ENCODE measurements around the gene RBP3. TPM values are rescaled to one million over a fixed set of nuclear protein-coding genes. Genes with fewer than 3 reads are reported as not detected.
A peak's percentile ranks its signal among the peaks of the same experiment; 100 is the strongest.

RBP3 gene
- total and polyA plus RNA-seq, 2 experiments from 2014 or later: 0.53 to 1.3 TPM

- no peaks in the 10 kb centered on the region for H3K9me2 ChIP-seq (replicated peaks; ENCODE audit: insufficient read depth)
- H3K9me3 ChIP-seq (ENCODE audit: low read depth): no peaks in the 10 kb centered on the region
- TF ChIP-seq EZH2phosphoT487 (IDR thresholded peaks at IDR 0.05; ENCODE audit: low read depth, severe bottlenecking, unreplicated experiment) (no peak), EZH2 (IDR thresholded peaks at IDR 0.05; ENCODE audit: borderline replicate concordance) (no peak)
- TF ChIP-seq, protein P1, sequence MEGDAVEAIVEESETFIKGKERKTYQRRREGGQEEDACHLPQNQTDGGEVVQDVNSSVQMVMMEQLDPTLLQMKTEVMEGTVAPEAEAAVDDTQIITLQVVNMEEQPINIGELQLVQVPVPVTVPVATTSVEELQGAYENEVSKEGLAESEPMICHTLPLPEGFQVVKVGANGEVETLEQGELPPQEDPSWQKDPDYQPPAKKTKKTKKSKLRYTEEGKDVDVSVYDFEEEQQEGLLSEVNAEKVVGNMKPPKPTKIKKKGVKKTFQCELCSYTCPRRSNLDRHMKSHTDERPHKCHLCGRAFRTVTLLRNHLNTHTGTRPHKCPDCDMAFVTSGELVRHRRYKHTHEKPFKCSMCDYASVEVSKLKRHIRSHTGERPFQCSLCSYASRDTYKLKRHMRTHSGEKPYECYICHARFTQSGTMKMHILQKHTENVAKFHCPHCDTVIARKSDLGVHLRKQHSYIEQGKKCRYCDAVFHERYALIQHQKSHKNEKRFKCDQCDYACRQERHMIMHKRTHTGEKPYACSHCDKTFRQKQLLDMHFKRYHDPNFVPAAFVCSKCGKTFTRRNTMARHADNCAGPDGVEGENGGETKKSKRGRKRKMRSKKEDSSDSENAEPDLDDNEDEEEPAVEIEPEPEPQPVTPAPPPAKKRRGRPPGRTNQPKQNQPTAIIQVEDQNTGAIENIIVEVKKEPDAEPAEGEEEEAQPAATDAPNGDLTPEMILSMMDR (IDR thresholded peaks at IDR 0.05; ENCODE audit: poor library complexity): peak; percentile 86
- 72% methylated on average over 5 of the region's 5 CpGs for whole genome bisulfite sequencing (ENCODE audit: low lambda C conversion rate, missing lambda C conversion rate)
- H2AFZ ChIP-seq: no peak overlapping the region
- no peak overlapping the region for H3K27ac ChIP-seq
- no peak overlapping the region for H3K4me2 ChIP-seq
- peak; percentile 71 for DNase-seq (ENCODE audit: low spot score)
- H4K20me1 ChIP-seq (ENCODE audit: insufficient read depth, poor library complexity, severe bottlenecking): no peaks in the 10 kb centered on the region
- H3K4me1 ChIP-seq (ENCODE audit: insufficient read depth): peaks cover 6% of the 10 kb centered on the region
- H3K27me3 ChIP-seq: no peaks in the 10 kb centered on the region
- no peak overlapping the region for H3K4me3 ChIP-seq
- H3K79me2 ChIP-seq: no peaks in the 10 kb centered on the region
- no peaks in the 10 kb centered on the region for H3K36me3 ChIP-seq (replicated peaks; ENCODE audit: insufficient read depth, low read depth)
Measured at GRCh38 chr10:47340608-47341170, 7.5 kb upstream of the RBP3 start.

DNA sequence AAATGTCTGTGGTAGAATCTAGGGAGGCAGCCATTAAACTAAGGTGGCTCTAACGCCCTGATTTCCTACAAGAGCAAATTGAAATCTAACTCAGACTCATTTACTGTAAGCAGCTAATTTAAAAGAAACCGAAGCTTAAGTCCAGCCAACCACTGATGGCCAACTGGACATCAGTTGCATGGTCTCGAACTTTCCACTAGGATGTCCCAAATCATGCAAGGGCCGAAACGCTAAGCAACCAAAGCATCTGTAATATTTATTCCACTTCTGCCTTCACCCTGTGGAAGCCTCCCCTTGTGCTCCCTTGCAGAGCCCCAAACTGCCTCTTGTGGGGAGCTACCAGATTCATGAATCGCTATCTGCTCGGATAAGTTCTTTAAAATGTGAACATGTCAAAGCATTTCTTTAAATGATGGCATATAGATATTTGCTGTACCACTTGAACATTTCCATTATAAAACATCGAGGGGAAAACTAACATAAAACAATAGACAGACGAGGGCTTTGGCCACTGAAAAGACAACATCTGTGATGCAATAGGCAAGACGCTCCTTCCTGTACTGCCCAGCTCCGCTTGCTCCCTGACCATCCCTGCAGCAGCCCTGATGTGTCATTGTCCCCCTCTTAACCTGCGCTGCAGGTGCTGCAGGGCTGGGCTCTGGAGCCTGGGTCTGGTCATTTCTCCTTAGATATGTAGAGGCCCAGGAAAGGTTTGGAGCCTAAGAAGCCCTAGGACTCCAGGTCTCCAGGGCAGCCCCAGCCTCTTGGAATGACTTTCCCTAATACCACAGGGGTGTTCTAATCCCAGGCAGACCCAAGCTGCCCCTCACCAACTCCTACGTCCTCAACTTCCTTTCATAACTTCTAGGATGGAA is 2.9 kb upstream of the RBP3 start:
- WGBS (ENCODE audit: low lambda C conversion rate, missing lambda C conversion rate): 92% methylated on average over 13 of the region's 13 CpGs
- H3K27ac ChIP-seq: no peak overlapping the region
- H3K9me2 ChIP-seq (replicated peaks; ENCODE audit: insufficient read depth): no peaks in the 10 kb centered on the region
- DNase-seq (ENCODE audit: low spot score): no peak
- peaks cover 7% of the 10 kb centered on the region for H3K4me1 ChIP-seq (ENCODE audit: insufficient read depth)
- no peak overlapping the region for H2AFZ ChIP-seq
- no peaks in the 10 kb centered on the region for H3K9me3 ChIP-seq (ENCODE audit: low read depth)
- no peaks in the 10 kb centered on the region for H4K20me1 ChIP-seq (ENCODE audit: insufficient read depth, poor library complexity, severe bottlenecking)
- H3K4me2 ChIP-seq: no peak overlapping the region
- no peaks in the 10 kb centered on the region for H3K27me3 ChIP-seq
- H3K4me3 ChIP-seq: no peak overlapping the region
- no peaks in the 10 kb centered on the region for H3K79me2 ChIP-seq
- TF ChIP-seq EZH2phosphoT487 (IDR thresholded peaks at IDR 0.05; ENCODE audit: low read depth, severe bottlenecking, unreplicated experiment): no peak
- TF ChIP-seq, protein P1 (IDR thresholded peaks at IDR 0.05; ENCODE audit: poor library complexity): no peak
- no peak for TF ChIP-seq EZH2 (IDR thresholded peaks at IDR 0.05; ENCODE audit: borderline replicate concordance)
- no peaks in the 10 kb centered on the region for H3K36me3 ChIP-seq (replicated peaks; ENCODE audit: insufficient read depth, low read depth)

DNA sequence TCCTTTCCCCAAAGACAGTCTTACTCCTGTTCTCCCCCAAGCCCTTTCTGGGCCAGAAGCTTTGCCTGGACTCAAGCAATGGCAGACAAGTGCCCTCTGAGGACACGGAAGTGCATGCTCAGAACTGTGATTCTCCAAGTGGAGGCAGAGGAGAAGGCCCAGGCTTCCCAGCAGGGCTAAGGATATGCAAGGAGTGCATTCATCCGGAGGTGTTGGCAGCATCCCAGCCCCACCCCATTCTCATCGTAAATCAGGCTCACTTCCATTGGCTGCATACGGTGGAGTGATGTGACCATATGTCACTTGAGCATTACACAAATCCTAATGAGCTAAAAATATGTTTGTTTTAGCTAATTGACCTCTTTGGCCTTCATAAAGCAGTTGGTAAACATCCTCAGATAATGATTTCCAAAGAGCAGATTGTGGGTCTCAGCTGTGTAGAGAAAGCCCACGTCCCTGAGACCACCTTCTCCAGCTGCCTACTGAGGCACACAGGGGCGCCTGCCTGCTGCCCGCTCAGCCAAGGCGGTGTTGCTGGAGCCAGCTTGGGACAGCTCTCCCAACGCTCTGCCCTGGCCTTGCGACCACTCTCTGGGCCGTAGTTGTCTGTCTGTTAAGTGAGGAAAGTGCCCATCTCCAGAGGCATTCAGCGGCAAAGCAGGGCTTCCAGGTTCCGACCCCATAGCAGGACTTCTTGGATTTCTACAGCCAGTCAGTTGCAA is 1.4 kb upstream of the RBP3 start:
- Histone ChIP-seq H3K27ac (peak overlapping the region; percentile 61), H3K9me2 (replicated peaks; ENCODE audit: insufficient read depth) (no peaks in the 10 kb centered on the region), H3K79me2 (no peaks in the 10 kb centered on the region), H3K9me3 (ENCODE audit: low read depth) (no peaks in the 10 kb centered on the region), H3K36me3 (replicated peaks; ENCODE audit: insufficient read depth, low read depth) (no peaks in the 10 kb centered on the region), H3K4me3 (no peak overlapping the region), H3K4me1 (ENCODE audit: insufficient read depth) (peaks cover 7% of the 10 kb centered on the region), H4K20me1 (ENCODE audit: insufficient read depth, poor library complexity, severe bottlenecking) (no peaks in the 10 kb centered on the region), H3K27me3 (no peaks in the 10 kb centered on the region), H2AFZ (no peak overlapping the region), H3K4me2 (no peak overlapping the region)
- no peak for TF ChIP-seq EZH2 (IDR thresholded peaks at IDR 0.05; ENCODE audit: borderline replicate concordance)
- WGBS (ENCODE audit: low lambda C conversion rate, missing lambda C conversion rate): 75% methylated on average over 13 of the region's 13 CpGs
- peak; percentile 39 for DNase-seq (ENCODE audit: low spot score)

- Histone ChIP-seq H3K4me3 (no peak overlapping the region), H3K79me2 (no peaks in the 10 kb centered on the region), H3K9me3 (ENCODE audit: low read depth) (no peaks in the 10 kb centered on the region), H3K9me2 (replicated peaks; ENCODE audit: insufficient read depth) (no peaks in the 10 kb centered on the region), H3K36me3 (replicated peaks; ENCODE audit: insufficient read depth, low read depth) (no peaks in the 10 kb centered on the region), H3K4me1 (ENCODE audit: insufficient read depth) (peaks cover 7% of the 10 kb centered on the region), H3K4me2 (no peak overlapping the region), H3K27ac (peak overlapping the region; percentile 17), H3K27me3 (no peaks in the 10 kb centered on the region), H2AFZ (no peak overlapping the region), H4K20me1 (ENCODE audit: insufficient read depth, poor library complexity, severe bottlenecking) (no peaks in the 10 kb centered on the region)
- TF ChIP-seq EZH2 (IDR thresholded peaks at IDR 0.05; ENCODE audit: borderline replicate concordance): no peak
- TF ChIP-seq EZH2phosphoT487 (IDR thresholded peaks at IDR 0.05; ENCODE audit: low read depth, severe bottlenecking, unreplicated experiment): no peak
- TF ChIP-seq, protein P1 (IDR thresholded peaks at IDR 0.05; ENCODE audit: poor library complexity): no peak
- 87% methylated on average over 4 of the region's 4 CpGs for WGBS (ENCODE audit: low lambda C conversion rate, missing lambda C conversion rate)
- no peak for DNase-seq (ENCODE audit: low spot score)
Measured at GRCh38 chr10:47347303-47347675, 874 bp upstream of the RBP3 start.

Data from hepatocyte (in vitro differentiated cells).